ENCODE measurements around the gene CNIH2.
A peak's percentile ranks its signal among the peaks of the same experiment; 100 is the strongest.
"Not testable (repeated sequence)": the region's sequence is repeated elsewhere in the genome, so short reads cannot be mapped to it uniquely, and the experiment has no call there.

CNIH2 gene

GRCh38 chr11:66259956-66260355 lies 18.0 kb upstream of the CNIH2 start:
- DNase-seq, result peak; percentile 42

GRCh38 chr11:66261578-66261977 lies 16.4 kb upstream of the CNIH2 start:
- no peak for DNase-seq

- no peak for DNase-seq
These were observed 15.8 kb upstream of the CNIH2 start for GRCh38 chr11:66262191-66262590.

- no peak for DNase-seq
These were observed 15.3 kb upstream of the CNIH2 start for GRCh38 chr11:66262696-66263095.

GRCh38 chr11:66263231-66263630 lies 14.7 kb upstream of the CNIH2 start:
- no peak for DNase-seq

- DNase-seq, result no peak
These were observed 14.2 kb upstream of the CNIH2 start for GRCh38 chr11:66263785-66264184.

GRCh38 chr11:66264383-66264782 lies 13.6 kb upstream of the CNIH2 start:
- DNase-seq, result no peak

- DNase-seq, result no peak
These were observed 13.1 kb upstream of the CNIH2 start for GRCh38 chr11:66264914-66265313.

- no peak for DNase-seq
These were observed 12.2 kb upstream of the CNIH2 start for GRCh38 chr11:66265531-66266377.

- DNase-seq, result no peak
These were observed 11.5 kb upstream of the CNIH2 start for GRCh38 chr11:66266378-66267038.

GRCh38 chr11:66267039-66267378 lies 11.0 kb upstream of the CNIH2 start:
- DNase-seq, result no peak

- DNase-seq, result no peak
These were observed 10.4 kb upstream of the CNIH2 start for GRCh38 chr11:66267379-66268243.

- DNase-seq, result peak; percentile 81
These were observed 9.6 kb upstream of the CNIH2 start, which contains the start of gene RAB1B for GRCh38 chr11:66268244-66268951. RAB1B (plus strand) TSS chr11:66268639; CDS start chr11:66268680, 41 bp downstream.

GRCh38 chr11:66268952-66269905 lies 8.7 kb upstream of the CNIH2 start:
- DNase-seq, result no peak

GRCh38 chr11:66271816-66272215 lies 6.2 kb upstream of the CNIH2 start:
- no peak for DNase-seq

- no peak for DNase-seq
These were observed 5.4 kb upstream of the CNIH2 start for GRCh38 chr11:66272596-66272995.

- DNase-seq, result no peak
These were observed 3.8 kb upstream of the CNIH2 start for GRCh38 chr11:66274219-66274618.

- DNase-seq, result no peak
These were observed 2.6 kb upstream of the CNIH2 start for GRCh38 chr11:66275396-66275795.

GRCh38 chr11:66275984-66276612 lies 1.9 kb upstream of the CNIH2 start:
- no peak for DNase-seq

- DNase-seq, result not testable (repeated sequence)
These were observed 1.4 kb upstream of the CNIH2 start for GRCh38 chr11:66276619-66277018.

- DNase-seq, result not testable (repeated sequence)
These were observed 911 bp upstream of the CNIH2 start for GRCh38 chr11:66277064-66277463.

All from NCI-H524 treated with DMSO at 0.1 percent for 48 hours (cell line).